HG03045 (cell line): ENCODE measurements around the gene WDFY2.

Source experiments
- ATAC-seq: cut with Tn5 transposase; IDR thresholded peaks from one replicate; pipeline ENCODE4 v1.9.1; 2021; ENCODE audit warnings: mild to moderate bottlenecking, moderate library complexity; ENCODE audit not compliant: unreplicated experiment

Gene WDFY2

GRCh38 chr13:51659276-51660127 lies 75.2 kb downstream of the WDFY2 start:
- ATAC-seq: no peak

GRCh38 chr13:51660813-51661212 lies 76.6 kb downstream of the WDFY2 start:
- ATAC-seq: no peak

GRCh38 chr13:51663973-51664957 lies 80.0 kb downstream of the WDFY2 start:
- ATAC-seq: no peak

DNA sequence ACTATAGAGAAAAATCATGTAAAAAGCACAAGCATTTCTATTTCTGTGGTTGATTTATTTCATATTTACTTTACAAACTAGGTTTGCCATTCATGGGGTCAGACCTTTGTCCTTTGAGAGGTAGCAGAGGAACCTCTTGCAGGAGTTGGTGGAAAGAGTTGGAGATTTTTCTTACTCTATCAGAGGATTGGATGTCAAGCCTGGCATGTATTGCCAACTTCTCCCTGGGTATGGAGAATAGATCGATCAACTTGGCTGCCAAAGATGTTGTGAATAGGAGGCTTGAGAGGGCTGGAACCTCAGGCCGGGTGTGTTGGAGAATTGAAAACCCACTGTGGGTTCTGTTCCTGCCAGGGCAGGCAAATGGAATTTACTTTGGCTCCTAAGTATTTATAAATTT lies 81.2 kb downstream of the WDFY2 start:
- no peak for ATAC-seq

- no peak for ATAC-seq
Observed at GRCh38 chr13:51666374-51666773, 82.1 kb downstream of the WDFY2 start.

GRCh38 chr13:51666839-51667238 lies 82.6 kb downstream of the WDFY2 start:
- no peak for ATAC-seq

DNA sequence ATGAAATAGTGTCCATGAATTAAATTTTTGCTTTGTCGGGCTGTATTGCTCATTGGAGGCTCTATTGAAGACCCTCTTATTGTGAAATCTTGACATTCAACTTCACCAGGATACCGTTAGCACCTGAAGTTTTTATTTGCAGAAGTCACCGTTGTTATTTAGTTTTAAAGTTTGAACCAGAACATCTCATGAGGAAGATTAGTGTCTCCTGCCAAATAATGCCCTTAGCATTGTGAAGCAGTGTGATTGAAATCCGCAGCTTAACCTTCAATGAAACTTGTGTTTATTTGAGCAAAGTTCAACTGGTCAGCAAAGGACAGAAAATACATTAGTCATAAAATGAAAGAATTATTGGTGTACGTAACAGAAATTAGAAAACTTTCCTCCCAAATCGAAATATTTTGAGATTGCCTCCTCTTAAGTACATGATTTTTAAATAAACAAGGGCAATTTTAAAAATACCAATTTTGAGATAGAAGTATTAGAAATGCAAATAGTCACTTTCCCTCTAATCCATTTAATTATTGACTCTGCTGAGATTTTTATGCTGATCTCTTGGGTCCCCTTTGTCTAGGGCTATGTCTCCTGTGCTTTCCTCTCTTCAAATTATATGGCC lies 84.4 kb downstream of the WDFY2 start:
- ATAC-seq: no peak

- no peak for ATAC-seq
Observed at GRCh38 chr13:51673165-51673564, 88.9 kb downstream of the WDFY2 start.

GRCh38 chr13:51674276-51674675 lies 90.0 kb downstream of the WDFY2 start:
- no peak for ATAC-seq

DNA sequence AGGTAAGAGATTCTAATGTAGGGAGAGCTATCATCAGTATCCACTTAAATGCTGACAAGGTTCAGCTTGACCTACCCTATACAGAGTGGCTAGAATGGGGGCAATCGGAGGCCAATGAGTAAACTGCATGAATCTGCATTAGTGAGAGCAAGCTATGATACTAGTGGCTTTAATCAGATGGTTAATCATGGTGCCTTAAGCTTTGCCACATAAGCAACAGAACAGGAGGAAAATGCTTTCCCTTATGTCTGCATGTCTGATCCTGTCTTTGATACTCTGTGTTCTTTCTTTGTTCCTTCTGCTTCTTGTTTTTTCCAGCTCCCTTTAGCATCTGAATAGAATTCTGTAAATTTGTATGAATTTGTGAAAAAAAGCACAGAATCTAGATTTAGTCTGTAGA lies 91.1 kb downstream of the WDFY2 start:
- no peak for ATAC-seq

DNA sequence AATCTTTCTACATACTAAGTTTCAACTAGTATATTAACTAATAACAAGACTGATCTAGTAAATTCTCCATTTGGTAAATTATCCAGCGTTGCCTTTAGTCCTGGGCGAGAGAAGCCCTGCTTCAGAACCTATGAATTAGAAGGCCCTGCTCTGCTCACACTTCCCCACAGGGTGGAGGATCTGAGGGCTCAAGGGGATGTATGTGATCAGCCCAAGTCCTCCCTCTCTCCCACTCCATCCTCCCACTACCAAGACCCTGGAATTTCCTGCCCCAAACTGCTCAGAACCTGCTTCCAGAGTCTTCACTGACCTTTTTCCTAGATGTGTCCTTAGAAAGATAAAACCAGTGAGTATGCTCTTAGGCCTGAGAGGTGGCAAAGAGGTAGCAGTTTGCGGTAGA lies 91.6 kb downstream of the WDFY2 start:
- no peak for ATAC-seq

- no peak for ATAC-seq
Observed at GRCh38 chr13:51676739-51677138, 92.5 kb downstream of the WDFY2 start.

GRCh38 chr13:51678420-51678819 lies 94.2 kb downstream of the WDFY2 start:
- ATAC-seq: no peak

DNA sequence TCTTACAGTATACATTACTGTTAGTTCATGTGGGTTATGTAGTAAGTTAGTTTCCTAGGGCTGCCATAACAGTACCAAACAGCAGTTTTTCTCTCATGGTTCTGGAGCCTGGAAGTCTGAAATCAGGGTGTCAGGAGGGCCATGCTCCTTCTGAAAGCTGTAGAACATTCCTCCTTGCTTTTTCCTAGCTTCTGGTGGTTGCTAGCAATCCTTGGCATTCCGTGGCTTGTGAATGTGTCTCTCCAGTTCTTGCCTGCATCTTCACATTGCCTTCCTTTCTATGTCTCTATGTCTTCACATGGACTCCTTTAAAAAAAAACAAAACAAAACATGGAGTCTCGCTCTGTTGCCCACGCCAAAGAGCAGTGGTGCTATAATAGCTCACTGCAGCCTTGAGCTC lies 95.4 kb downstream of the WDFY2 start:
- ATAC-seq: no peak

- ATAC-seq: no peak
Observed at GRCh38 chr13:51681037-51681678, 96.9 kb downstream of the WDFY2 start.

DNA sequence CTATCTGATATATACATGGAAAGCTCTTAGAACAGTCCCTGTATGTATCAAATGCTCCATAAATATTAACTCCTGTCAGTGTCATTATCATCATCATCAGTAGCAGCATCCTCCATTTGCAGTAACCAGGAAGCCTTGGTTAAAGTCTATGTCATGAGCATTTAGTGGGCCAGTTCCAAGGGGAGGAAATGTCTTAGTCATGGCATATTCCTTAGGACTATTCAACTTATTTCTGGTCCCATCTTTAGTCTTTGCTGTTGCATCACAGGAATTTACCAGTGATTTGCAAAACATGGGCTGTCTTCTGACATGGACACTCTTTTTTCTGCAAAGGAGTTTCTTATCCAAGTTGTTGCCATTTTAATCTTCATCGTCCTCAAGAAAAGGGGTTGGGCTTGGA lies 98.4 kb downstream of the WDFY2 start:
- no peak for ATAC-seq

GRCh38 chr13:51683597-51683996 lies 99.3 kb downstream of the WDFY2 start:
- no peak for ATAC-seq

DNA sequence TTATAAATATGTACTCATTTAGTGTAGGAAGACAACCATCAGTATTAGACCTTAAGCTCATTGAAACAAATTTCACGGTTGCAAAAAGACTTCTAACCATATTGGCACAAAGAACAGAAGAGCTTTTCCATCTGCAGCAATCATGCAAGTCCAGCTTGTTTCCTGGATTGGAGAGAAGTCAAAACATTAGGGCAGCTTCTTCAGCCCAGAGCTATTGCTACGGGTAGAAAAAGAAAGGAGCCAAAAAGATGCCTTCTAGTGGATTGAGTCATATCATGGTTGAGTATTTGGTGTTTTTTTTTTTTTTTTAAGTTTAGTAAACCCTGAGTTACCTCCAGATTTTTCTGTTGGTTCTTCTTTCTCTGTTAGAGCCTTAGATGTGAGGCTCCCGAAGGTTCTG lies 99.8 kb downstream of the WDFY2 start:
- ATAC-seq: no peak

GRCh38 chr13:51687947-51688714 lies 103.9 kb downstream of the WDFY2 start:
- no peak for ATAC-seq
